HUES48 (cell line): Measurements from ENCODE around the gene SPPL2C.

Source experiments
- H3K27ac ChIP-seq: one replicate; pipeline ENCODE4 v1.7.0; 2013; ENCODE audit warnings: low read depth, low read length, inconsistent platforms
- H3K27me3 ChIP-seq: 2 replicates; pipeline ENCODE4 v1.6.1; 2013; ENCODE audit warnings: mild to moderate bottlenecking, low read length; ENCODE audit not compliant: control insufficient read depth, insufficient read depth
- H3K36me3 ChIP-seq: 2 replicates; pipeline ENCODE4 v1.6.1; 2013; ENCODE audit warnings: low read length; ENCODE audit not compliant: control insufficient read depth, insufficient read depth
- H3K4me1 ChIP-seq: 2 replicates; pipeline ENCODE4 v1.6.1; 2013; ENCODE audit warnings: mild to moderate bottlenecking, low read length; ENCODE audit not compliant: control insufficient read depth, insufficient read depth
- H3K4me3 ChIP-seq: 2 replicates; pipeline ENCODE4 v1.5.1; 2013; ENCODE audit warnings: mild to moderate bottlenecking, low read depth, low read length
- H3K9ac ChIP-seq: 2 replicates; pipeline ENCODE4 v1.6.1; 2013; ENCODE audit warnings: mild to moderate bottlenecking, low read depth, low read length, moderate library complexity
- H3K9me3 ChIP-seq: 2 replicates; pipeline ENCODE4 v1.6.1; 2013; ENCODE audit warnings: low read length; ENCODE audit not compliant: control insufficient read depth, insufficient read depth

SPPL2C gene

GRCh38 chr17:45844695-45845375 lies at the start of gene SPPL2C:
SPPL2C (plus strand) TSS chr17:45844881; CDS start chr17:45844907, 26 bp downstream.
- Histone ChIP-seq H3K36me3 (no peaks in the 10 kb centered on the region), H3K27me3 (no peaks in the 10 kb centered on the region), H3K27ac (no peak within 1 kb of the TSS), H3K9ac (no peak within 1 kb of the TSS), H3K4me1 (no peaks in the 10 kb centered on the region), H3K9me3 (no peaks in the 10 kb centered on the region), H3K4me3 (no peak within 1 kb of the TSS)

GRCh38 chr17:45800816-45801215 lies 43.9 kb upstream of the SPPL2C start:
- H3K27me3 ChIP-seq, result peaks cover 14% of the 10 kb centered on the region; the same call in 1 of the 2 replicates
- no peaks in the 10 kb centered on the region for H3K9me3 ChIP-seq
- H3K4me3 ChIP-seq, result no peak overlapping the region
- H3K36me3 ChIP-seq, result no peaks in the 10 kb centered on the region
- H3K9ac ChIP-seq, result no peak overlapping the region
- H3K27ac ChIP-seq, result no peak overlapping the region
- H3K4me1 ChIP-seq, result no peaks in the 10 kb centered on the region

- Histone ChIP-seq H3K9ac (no peak overlapping the region), H3K36me3 (no peaks in the 10 kb centered on the region), H3K27ac (no peak overlapping the region), H3K27me3 (peaks cover 14% of the 10 kb centered on the region; the same call in 1 of the 2 replicates), H3K9me3 (no peaks in the 10 kb centered on the region), H3K4me1 (no peaks in the 10 kb centered on the region), H3K4me3 (no peak overlapping the region)
These were observed 43.3 kb upstream of the SPPL2C start for GRCh38 chr17:45801421-45801820.

GRCh38 chr17:45808845-45809244 lies 35.8 kb upstream of the SPPL2C start:
- Histone ChIP-seq H3K4me3 (no peak overlapping the region), H3K27ac (no peak overlapping the region), H3K9me3 (no peaks in the 10 kb centered on the region), H3K9ac (no peak overlapping the region), H3K4me1 (0 out of 2 replicates have a peak, but pooled peaks cover 3% of the 10 kb centered on the region), H3K27me3 (no peaks in the 10 kb centered on the region; the same call in 1 of the 2 replicates), H3K36me3 (no peaks in the 10 kb centered on the region)

GRCh38 chr17:45809499-45809898 lies 35.2 kb upstream of the SPPL2C start:
- Histone ChIP-seq H3K9ac (no peak overlapping the region), H3K27me3 (no peaks in the 10 kb centered on the region; the same call in 1 of the 2 replicates), H3K36me3 (no peaks in the 10 kb centered on the region), H3K9me3 (no peaks in the 10 kb centered on the region), H3K4me1 (0 out of 2 replicates have a peak, but pooled peaks cover 3% of the 10 kb centered on the region), H3K4me3 (no peak overlapping the region), H3K27ac (no peak overlapping the region)

- Histone ChIP-seq H3K27ac (no peak overlapping the region), H3K4me1 (0 out of 2 replicates have a peak, but pooled peaks cover 3% of the 10 kb centered on the region), H3K27me3 (no peaks in the 10 kb centered on the region; the same call in 1 of the 2 replicates), H3K9me3 (no peaks in the 10 kb centered on the region), H3K9ac (no peak overlapping the region), H3K36me3 (no peaks in the 10 kb centered on the region), H3K4me3 (no peak overlapping the region)
These were observed 32.6 kb upstream of the SPPL2C start for GRCh38 chr17:45812102-45812501.

GRCh38 chr17:45813048-45813725 lies 31.5 kb upstream of the SPPL2C start:
- H3K36me3 ChIP-seq, result no peaks in the 10 kb centered on the region
- H3K4me3 ChIP-seq, result no peak overlapping the region
- H3K9me3 ChIP-seq, result no peaks in the 10 kb centered on the region
- H3K9ac ChIP-seq, result no peak overlapping the region
- H3K27ac ChIP-seq, result no peak overlapping the region
- 0 out of 2 replicates have a peak, but pooled peaks cover 3% of the 10 kb centered on the region for H3K4me1 ChIP-seq
- no peaks in the 10 kb centered on the region for H3K27me3 ChIP-seq

GRCh38 chr17:45814622-45815606 lies 29.8 kb upstream of the SPPL2C start:
- H3K36me3 ChIP-seq, result no peaks in the 10 kb centered on the region
- no peaks in the 10 kb centered on the region for H3K27me3 ChIP-seq
- 0 out of 2 replicates have a peak, but pooled peaks cover 3% of the 10 kb centered on the region for H3K4me1 ChIP-seq
- H3K27ac ChIP-seq, result no peak overlapping the region
- H3K9me3 ChIP-seq, result no peaks in the 10 kb centered on the region
- no peak overlapping the region for H3K4me3 ChIP-seq
- H3K9ac ChIP-seq, result no peak overlapping the region

GRCh38 chr17:45815752-45816151 lies 28.9 kb upstream of the SPPL2C start:
- H3K9ac ChIP-seq, result no peak overlapping the region
- no peak overlapping the region for H3K4me3 ChIP-seq
- H3K36me3 ChIP-seq, result no peaks in the 10 kb centered on the region
- no peaks in the 10 kb centered on the region for H3K27me3 ChIP-seq
- no peak overlapping the region for H3K27ac ChIP-seq
- 0 out of 2 replicates have a peak, but pooled peaks cover 3% of the 10 kb centered on the region for H3K4me1 ChIP-seq
- H3K9me3 ChIP-seq, result no peaks in the 10 kb centered on the region

GRCh38 chr17:45818041-45818440 lies 26.6 kb upstream of the SPPL2C start:
- Histone ChIP-seq H3K9ac (no peak overlapping the region), H3K36me3 (no peaks in the 10 kb centered on the region), H3K4me1 (no peaks in the 10 kb centered on the region), H3K9me3 (no peaks in the 10 kb centered on the region), H3K4me3 (no peak overlapping the region), H3K27me3 (no peaks in the 10 kb centered on the region), H3K27ac (no peak overlapping the region)
